HG03521 (cell line): Measurements from ENCODE around the gene HSPA5.
A peak's percentile ranks its signal among the peaks of the same experiment; 100 is the strongest.
"Not testable (repeated sequence)": the region's sequence is repeated elsewhere in the genome, so short reads cannot be mapped to it uniquely, and the experiment has no call there.

Experiments used
- ATAC-seq: cut with Tn5 transposase; IDR thresholded peaks from one replicate; pipeline ENCODE4 v1.9.1; 2021; ENCODE audit warnings: mild to moderate bottlenecking, moderate library complexity; ENCODE audit not compliant: unreplicated experiment

The HSPA5 gene

GRCh38 chr9:125241000-125241862, at the start of gene HSPA5:
TSS of gene HSPA5 (minus strand) at chr9:125241343. CDS start at chr9:125241126, 217 bp downstream.
- ATAC-seq = peak; percentile 88

- ATAC-seq = not testable (repeated sequence)
Observed at GRCh38 chr9:125286935-125287433, 45.8 kb upstream of the HSPA5 start.

- ATAC-seq = no peak
Observed at GRCh38 chr9:125284855-125285254, 43.7 kb upstream of the HSPA5 start.

- no peak for ATAC-seq
Observed at GRCh38 chr9:125280945-125281344, 39.8 kb upstream of the HSPA5 start.

GRCh38 chr9:125277411-125277810, 36.3 kb upstream of the HSPA5 start:
- no peak for ATAC-seq

GRCh38 chr9:125276771-125277170, 35.6 kb upstream of the HSPA5 start:
- no peak for ATAC-seq

- no peak for ATAC-seq
Observed at GRCh38 chr9:125272697-125273096, 31.6 kb upstream of the HSPA5 start.

GRCh38 chr9:125271081-125271480, 29.9 kb upstream of the HSPA5 start:
- ATAC-seq = no peak

- ATAC-seq = no peak
Observed at GRCh38 chr9:125269014-125269397, 27.9 kb upstream of the HSPA5 start.

GRCh38 chr9:125268394-125269013, 27.4 kb upstream of the HSPA5 start:
- ATAC-seq = no peak

GRCh38 chr9:125264068-125264467, 22.9 kb upstream of the HSPA5 start:
- not testable (repeated sequence) for ATAC-seq

- peak; percentile 12 for ATAC-seq
Observed at GRCh38 chr9:125262294-125262991, 21.3 kb upstream of the HSPA5 start.

- peak; percentile 96 for ATAC-seq
Observed at GRCh38 chr9:125261501-125262293, 20.6 kb upstream of the HSPA5 start, which contains the start of gene GAPVD1. TSS of gene GAPVD1 (plus strand) at chr9:125261826. CDS start at chr9:125298922, 37,096 bp downstream.

GRCh38 chr9:125260561-125260960, 19.4 kb upstream of the HSPA5 start:
- ATAC-seq = no peak

GRCh38 chr9:125258832-125259534, 17.8 kb upstream of the HSPA5 start:
- no peak for ATAC-seq

GRCh38 chr9:125258160-125258785, 17.1 kb upstream of the HSPA5 start:
- no peak for ATAC-seq

- no peak for ATAC-seq
Observed at GRCh38 chr9:125255781-125256391, 14.7 kb upstream of the HSPA5 start.

GRCh38 chr9:125254231-125254630, 13.1 kb upstream of the HSPA5 start:
- ATAC-seq = no peak

- ATAC-seq = no peak
Observed at GRCh38 chr9:125246261-125246667, 5.1 kb upstream of the HSPA5 start.
